ENCODE data around the gene CBLL1.

The CBLL1 gene, protein sequence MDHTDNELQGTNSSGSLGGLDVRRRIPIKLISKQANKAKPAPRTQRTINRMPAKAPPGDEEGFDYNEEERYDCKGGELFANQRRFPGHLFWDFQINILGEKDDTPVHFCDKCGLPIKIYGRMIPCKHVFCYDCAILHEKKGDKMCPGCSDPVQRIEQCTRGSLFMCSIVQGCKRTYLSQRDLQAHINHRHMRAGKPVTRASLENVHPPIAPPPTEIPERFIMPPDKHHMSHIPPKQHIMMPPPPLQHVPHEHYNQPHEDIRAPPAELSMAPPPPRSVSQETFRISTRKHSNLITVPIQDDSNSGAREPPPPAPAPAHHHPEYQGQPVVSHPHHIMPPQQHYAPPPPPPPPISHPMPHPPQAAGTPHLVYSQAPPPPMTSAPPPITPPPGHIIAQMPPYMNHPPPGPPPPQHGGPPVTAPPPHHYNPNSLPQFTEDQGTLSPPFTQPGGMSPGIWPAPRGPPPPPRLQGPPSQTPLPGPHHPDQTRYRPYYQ

DNA sequence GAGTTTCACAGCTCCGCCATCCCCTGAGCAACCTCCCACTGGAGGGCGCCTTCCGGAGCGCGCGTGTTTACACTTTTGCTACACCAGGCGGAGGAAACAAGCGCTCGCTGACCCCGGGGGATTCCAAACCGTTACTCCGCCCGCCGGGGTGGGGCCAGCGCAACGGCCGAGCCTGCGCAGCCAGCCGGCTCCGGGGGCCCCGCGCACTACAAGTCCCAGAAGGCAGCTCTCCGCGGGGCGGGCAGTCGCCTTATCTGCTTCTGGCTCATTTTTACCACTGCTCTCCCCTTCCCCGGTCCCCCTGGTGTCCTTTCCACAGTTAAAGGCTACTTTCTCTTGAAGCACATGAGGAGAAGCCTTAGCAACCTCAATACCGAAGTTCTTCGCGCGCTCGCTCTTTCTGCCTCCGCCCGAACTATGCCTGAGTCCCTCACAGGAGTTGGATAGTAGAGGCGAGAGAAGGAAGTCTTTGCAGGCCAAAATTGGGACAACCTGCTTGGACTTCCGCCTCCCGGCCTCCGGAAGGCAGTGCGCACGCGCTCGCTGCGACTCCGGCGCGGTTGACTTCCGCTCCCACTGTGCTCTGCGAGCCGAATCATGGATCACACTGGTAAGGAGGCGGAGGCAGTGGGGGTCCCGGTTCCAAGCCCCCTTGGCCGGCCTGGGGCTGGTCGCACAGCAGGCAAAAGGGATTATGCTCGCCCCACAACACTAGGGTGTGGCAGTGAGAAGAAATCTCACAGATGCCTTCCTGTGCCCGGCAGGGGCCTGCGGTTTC lies at the start of gene CBLL1:
CBLL1 (plus strand) TSS at position 576 of the 778 bp plus-strand sequence; CDS start at position 598, 22 bp downstream.
- peak; percentile 99 for DNase-seq

- peak; percentile 27 for DNase-seq
Observed at GRCh38 chr7:107694386-107694785, 49.6 kb upstream of the CBLL1 start.

DNA sequence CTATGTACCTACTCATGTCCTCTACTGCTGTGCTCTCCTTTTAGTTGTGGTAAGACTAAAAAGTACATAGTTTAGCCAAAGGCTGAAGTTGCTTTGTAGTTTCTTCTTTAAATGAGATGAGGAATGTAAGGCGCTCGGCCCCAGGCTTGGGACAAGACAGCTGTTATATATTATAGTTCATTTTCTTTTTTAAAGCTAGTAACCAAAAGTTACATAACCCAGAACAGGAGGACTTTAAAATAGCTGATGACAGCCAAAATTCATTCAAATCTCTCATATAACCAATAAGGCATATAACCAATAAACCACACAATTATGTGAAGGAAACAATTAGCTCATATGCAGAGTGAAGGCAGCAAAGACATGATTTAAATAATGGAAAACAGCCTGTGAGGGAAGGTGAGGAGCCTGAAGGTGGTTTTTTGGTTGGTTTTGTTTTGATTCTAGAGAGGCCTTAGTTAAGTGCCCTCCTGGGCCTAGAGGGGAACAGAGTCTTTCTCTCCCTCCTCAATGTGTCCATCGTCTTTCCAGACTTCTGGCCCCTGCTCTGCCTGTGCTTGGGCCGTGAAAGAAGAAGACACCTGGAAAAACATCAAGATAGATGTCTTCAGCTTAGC lies 47.5 kb upstream of the CBLL1 start:
- no peak for DNase-seq

DNA sequence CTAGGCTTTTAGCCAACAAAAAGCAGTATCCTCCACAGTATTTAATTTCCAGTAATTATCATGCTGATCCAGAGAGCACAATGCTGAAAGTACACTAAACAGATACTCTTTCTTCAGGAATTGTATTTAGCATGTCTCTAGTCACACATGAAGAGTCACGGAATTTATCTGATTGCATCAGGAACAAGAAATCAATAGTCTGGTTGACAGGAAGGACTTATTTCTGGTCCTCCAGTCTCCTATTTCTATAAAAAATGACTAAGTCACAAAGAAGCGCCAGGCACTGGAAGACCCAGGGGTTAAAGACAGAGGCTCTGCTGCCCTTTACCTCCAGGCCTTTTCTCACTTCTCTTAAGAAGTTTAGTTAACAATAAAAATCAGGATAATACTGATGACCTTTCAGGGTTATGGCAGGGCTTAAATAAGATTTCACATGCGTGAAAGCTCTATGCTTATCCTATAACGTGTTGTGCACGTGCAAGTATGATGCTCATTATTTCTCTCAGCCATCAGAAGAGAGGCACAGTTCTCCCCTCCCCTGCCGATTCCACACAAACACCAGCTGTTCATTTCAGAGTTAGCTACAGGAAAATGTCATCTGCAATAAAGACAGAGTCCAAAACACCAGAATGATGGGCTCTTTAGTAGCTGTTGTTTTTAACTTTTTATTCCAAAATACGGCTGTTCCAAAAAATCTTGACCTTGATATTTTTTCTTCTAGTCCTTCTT lies 46.5 kb upstream of the CBLL1 start:
- DNase-seq = peak; percentile 19

- no peak for DNase-seq
Observed at GRCh38 chr7:107700570-107700969, 43.4 kb upstream of the CBLL1 start.

DNA sequence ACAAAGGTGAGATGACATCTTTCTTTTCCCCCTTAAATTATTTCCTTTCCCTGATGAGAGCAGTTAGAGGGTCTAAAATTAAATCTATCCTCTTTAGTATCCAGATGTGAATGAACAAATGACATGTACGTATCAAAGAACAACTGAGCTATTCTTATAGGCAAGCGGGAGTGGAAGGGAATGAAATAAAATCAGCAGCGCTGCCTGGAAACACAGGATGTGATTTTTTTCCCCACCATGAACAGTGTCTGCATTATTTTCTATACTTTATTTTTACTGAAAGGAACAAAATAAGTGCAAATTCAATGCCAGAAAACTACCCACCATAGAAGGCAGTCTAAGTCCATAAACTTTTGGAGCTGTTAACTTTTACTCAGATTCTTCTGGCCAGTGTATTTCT lies 42.8 kb upstream of the CBLL1 start:
- DNase-seq = no peak

DNA sequence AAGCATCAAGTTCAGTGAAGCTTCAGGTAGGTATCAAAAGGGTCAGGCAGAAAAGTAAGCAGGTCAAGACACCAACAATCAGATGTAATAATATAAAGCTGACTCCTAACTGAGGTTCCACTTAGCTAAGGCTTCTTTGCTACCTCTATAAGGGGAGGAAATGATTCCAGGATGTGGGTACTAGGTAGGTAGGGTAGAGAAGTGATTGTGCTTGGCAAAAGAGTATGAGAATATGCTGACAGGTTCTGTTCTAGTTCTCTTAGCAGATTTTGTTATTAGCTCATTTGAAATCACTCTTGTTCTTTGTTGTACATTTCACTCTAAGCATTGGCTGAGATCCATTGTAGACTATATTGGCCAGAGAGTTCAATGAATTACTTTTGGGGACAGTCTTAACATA lies 40.7 kb upstream of the CBLL1 start:
- DNase-seq = no peak

DNA sequence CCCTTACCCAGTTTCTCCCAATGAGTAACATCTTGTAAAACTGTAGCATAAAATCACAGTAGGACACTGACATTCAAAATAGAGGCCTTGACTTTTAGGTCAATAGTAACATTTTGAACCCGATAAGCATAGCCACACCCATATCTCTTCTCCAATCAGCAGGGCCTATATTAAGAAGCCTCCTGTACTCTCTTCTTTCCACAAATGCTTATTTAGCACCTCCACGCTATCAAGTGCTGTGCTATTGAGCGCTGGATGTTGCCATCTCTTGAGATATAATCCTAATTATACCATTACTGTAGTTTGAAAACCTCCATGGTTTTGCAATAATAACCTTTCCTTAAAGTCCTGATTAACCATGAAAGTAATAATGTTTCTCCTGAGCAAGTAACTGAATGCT lies 40.1 kb upstream of the CBLL1 start:
- DNase-seq = no peak

DNA sequence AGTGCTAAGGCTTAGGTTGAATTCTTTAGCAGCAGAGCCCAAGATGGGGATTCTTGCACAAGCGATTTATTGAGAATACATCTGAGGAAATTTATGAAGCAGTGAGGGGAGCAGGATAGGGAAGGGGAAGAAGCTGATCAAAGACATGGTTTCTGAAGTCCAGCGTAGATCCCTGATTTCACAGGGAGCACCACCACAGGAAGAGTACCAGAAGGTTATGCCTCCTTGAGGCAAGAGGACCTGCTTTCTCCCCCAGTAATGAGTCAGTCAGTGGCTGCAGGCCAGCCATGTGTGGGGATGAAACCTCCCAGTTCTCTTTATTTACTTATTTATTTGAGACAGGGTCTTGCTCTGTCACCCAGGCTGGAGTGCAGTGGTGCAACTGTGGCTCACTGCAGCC lies 35.0 kb upstream of the CBLL1 start:
- no peak for DNase-seq

DNA sequence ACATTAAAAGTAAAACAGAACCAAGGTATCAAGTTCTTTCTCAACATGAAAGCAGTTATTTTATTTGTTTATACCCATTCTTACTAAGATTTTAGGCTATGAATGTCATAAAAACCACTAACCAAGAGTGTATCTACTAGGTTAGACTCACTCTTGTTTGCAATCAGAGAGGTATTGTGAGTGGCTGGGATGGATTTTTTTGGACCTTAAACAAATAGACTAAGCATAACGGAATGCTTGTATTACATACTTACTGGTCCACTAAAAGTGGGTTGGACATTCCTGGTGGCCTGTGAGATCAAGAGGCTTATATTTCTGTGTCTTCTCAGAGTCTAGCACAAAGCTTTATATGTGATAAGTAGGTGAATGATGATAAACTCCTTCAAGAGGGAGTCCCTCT lies 32.6 kb upstream of the CBLL1 start:
- no peak for DNase-seq

GRCh38 chr7:107712025-107712424 lies 31.9 kb upstream of the CBLL1 start:
- no peak for DNase-seq

GRCh38 chr7:107712896-107713295 lies 31.0 kb upstream of the CBLL1 start:
- DNase-seq = no peak

DNA sequence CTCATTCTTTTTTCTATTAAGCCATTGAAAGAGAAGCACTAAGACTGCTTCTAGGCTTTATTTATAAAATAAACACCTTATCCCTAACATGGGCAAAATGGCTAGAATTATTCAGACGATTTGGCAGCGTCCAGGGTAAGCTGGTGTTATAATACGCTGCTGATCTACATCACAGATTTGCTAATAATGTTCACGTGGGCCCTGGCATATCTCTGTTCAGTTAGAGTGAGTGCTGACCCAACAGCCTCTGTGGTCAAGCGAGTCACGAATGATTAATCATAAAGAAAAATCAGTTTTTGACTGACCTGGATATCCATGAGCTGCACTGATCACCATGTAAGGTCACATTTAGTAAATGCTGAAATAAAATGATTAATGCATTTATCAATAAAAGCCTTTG lies 28.4 kb upstream of the CBLL1 start:
- DNase-seq = no peak

- no peak for DNase-seq
Observed at GRCh38 chr7:107718456-107719193, 25.3 kb upstream of the CBLL1 start.

- DNase-seq = no peak
Observed at GRCh38 chr7:107721286-107721685, 22.7 kb upstream of the CBLL1 start.

DNA sequence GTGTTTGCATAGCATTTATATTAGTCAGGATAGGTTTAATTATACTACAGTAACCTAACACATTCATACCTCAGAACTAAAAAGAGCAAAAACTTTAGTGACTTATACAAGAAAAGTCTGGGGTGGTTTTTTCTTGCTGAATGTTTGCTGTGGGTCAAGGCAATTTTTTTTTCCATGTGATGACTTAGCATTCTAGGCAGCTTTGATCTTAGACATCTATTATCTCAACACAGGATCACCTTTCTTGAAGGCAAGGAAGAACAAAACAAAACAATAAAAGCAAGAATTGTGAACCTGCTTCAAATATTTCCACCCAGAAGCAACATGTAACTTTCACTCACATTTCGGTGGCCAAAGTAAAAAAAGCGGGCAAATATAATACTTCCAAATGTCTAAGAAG lies 20.7 kb upstream of the CBLL1 start:
- no peak for DNase-seq

- DNase-seq = peak; percentile 74
Observed at GRCh38 chr7:107725138-107725740, 18.7 kb upstream of the CBLL1 start.

DNA sequence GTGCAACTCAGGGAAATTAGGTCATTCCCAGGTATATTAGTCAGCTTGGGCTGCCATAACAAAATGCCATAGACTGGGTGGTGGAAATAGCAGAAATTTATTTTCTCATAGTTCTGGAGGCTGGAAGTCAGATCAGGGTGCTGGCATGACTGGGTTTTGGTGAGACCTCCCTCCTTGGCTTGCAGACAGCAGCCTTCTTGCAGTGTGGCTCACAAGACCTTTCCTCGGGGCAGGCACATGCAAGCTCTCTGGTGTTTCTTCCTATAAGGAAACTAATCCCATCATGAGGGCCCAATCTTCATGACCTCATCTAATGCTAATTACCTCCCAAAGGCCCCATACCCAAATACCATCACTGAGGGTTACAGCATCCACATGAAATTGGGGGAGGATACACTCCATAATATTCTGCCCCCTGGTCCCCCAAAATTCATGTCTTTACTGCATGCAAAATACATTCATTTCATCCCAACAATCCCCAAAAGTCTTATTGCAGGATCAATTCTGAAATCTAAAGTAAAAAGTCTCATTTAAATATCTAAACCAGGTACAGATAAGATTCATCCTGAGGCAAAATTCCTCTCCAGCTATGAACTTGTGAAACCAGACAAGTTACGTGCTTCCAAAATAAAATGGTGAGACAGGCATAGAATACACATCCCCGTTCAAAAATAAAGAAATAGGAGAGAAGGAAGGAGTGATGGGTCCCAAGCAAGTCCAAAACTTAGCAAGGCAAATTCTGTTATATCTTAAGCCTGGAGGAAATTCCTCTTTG lies 17.4 kb upstream of the CBLL1 start:
- no peak for DNase-seq

- DNase-seq = no peak
Observed at GRCh38 chr7:107728276-107728675, 15.7 kb upstream of the CBLL1 start.

DNA sequence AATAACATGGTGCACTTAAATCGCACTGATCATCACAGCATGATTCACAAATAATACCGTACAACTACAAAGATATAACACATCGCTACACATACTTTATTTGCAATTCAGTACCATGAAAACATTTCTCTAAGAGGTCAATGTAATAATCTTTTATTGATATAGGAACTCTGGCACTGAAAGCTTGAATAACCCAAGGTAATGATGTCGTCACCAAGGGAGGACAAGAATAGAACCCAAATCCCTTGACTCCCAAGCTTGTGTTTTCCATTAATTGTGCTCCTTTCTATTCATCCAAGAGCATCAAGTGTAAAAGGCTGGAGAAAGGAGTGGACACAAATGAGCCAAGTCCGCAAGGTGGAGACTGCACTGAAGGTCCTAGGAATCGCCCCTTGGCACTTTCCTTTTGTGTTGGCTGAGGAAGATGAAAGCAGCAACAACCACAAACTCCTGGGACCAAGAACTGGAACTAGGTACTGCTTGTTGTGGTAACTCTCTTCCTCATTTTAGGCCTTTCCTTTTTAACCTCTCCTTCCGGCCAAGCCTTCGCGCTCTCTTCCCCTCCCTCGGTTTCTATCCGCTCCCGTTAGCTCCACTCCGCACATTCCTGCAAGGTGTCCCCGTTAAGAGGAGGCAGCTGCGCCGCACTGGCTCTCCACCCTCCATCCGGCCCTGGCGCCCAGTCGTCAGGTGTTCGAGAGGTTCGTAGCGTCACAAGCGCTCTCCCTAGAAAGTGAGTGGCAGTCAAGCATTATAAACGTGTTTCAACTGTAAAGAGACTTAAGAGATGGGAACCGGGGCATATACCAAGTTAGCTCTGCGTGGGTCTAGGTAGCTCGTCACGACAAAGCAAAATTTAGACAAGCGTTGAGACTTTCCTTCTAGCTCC lies 1.0 kb upstream of the CBLL1 start:
- peak; percentile 91 for DNase-seq

Measured in NCI-H69 (cell line).